WI38 (cell line): Measurements from ENCODE around the gene PPM1N.

Experiments used
- H3K4me3 ChIP-seq: 2 replicates; pipeline ENCODE4 v1.5.1; 2011; ENCODE audit warnings: low read depth, mild to moderate bottlenecking, control low read depth, low read length
- TF ChIP-seq, protein P1 (sequence below): IDR thresholded peaks from 2 replicates; pipeline ENCODE4 v1.5.1; 2012; ENCODE audit warnings: low read depth, mild to moderate bottlenecking, control low read depth, low read length

The PPM1N gene

DNA sequence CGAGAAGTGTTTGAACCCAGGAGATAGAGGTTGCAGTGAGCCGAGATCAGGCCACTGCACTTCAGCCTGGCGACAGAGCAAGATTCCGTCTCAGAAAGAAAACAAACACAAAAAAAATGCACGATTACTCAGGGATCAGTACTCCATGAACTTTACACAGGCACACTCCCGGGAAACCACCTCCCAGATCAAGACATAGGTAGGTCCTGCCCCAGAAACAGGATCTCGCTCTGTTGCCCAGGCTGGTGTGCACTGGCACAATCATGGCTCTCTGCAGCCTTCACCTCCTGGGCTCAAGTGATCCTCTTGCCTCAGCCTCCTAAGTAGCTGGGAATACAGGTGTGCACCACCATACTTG, 20.2 kb downstream of the PPM1N start:
- TF ChIP-seq, protein P1, sequence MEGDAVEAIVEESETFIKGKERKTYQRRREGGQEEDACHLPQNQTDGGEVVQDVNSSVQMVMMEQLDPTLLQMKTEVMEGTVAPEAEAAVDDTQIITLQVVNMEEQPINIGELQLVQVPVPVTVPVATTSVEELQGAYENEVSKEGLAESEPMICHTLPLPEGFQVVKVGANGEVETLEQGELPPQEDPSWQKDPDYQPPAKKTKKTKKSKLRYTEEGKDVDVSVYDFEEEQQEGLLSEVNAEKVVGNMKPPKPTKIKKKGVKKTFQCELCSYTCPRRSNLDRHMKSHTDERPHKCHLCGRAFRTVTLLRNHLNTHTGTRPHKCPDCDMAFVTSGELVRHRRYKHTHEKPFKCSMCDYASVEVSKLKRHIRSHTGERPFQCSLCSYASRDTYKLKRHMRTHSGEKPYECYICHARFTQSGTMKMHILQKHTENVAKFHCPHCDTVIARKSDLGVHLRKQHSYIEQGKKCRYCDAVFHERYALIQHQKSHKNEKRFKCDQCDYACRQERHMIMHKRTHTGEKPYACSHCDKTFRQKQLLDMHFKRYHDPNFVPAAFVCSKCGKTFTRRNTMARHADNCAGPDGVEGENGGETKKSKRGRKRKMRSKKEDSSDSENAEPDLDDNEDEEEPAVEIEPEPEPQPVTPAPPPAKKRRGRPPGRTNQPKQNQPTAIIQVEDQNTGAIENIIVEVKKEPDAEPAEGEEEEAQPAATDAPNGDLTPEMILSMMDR = no peak
- no peak overlapping the region for H3K4me3 ChIP-seq

DNA sequence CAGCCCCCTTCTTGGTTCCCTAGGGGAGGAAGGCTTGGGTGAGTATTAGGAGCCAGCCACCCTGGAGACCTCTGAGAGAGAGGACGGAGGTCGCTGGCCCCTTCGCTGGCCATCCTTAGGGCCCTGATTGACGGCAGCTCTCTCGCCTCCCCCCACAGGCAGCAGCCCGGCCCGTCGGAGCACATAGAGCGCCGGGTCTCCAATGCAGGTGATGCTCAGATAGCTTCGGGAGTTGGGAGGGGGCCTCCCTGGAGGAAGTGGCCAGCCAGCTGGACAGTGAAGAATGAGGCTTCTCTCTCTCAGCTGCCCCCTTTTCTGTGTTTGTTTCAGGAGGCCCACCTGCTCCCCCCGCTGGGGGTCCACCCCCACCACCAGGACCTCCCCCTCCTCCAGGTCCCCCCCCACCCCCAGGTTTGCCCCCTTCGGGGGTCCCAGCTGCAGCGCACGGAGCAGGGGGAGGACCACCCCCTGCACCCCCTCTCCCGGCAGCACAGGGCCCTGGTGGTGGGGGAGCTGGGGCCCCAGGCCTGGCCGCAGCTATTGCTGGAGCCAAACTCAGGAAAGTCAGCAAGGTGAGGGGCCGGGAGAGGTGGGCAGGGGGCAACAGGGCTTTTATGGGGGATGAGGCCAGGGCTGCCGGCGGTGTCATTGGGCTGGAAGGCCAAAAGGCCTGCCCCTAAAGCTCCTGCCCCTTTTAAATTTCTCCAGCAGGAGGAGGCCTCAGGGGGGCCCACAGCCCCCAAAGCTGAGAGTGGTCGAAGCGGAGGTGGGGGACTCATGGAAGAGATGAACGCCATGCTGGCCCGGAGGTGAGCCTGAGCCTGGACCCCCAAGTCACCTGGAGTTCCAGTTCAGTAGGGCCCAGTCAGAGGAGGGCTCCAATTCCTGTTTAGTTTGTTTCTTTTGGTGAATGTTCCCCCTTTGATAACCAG, 24.0 kb downstream of the PPM1N start:
- TF ChIP-seq, protein P1 = no peak

DNA sequence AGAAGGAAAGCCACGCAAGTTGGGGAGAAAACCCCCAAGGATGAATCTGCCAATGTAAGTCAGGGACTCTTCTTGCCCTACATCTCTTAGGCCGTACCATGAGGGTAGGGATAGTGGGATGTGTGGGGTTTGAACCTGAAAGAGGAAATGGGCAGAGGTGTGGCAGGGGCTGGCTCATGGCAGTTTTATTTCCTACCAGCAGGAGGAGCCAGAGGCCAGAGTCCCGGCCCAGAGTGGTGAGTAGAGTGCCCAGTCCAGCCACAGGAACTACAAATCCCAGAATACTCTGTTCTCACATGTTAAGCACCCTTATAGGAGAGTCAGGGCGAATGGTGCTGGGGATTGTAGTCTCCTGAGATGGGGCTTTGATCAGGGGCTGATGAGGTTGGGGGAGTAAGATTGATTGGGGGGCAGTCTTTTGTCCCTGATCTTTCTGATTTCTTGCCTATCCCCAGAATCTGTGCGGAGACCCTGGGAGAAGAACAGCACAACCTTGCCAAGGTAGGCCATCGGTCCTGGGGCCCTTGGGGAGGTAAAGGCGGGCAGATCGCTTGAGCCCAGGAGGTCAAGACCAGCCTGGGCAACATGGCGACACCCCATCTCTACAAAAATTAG, 25.5 kb downstream of the PPM1N start:
- TF ChIP-seq, protein P1 = peak; percentile 91
- no peak overlapping the region for H3K4me3 ChIP-seq

More for the DNA sequence above, 24.0 kb downstream of the PPM1N start:
- no peak overlapping the region for H3K4me3 ChIP-seq

DNA sequence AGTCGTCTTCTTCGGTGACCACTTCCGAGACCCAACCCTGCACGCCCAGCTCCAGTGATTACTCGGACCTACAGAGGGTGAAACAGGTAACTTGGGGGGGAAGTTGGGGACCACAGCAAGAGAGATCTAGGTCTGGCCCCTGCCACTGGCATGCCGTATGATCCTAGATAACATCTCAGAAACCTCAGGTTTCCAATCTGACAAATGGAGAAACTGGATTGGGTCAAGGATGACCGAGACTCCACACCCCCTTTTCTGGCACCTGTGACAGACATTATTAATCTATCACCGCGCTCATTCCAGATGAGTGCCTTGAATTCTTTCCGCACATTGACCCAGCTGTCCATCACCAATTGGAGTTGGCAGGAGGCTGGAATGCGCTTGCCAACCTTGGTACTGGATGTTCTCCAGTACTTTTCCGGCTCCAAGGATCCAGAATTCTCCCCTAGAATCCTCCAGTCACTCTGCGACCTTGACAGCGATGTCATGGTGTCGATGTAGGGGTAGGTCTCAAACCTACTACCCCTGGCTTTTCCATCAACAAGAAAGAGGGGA, 26.4 kb downstream of the PPM1N start:
- TF ChIP-seq, protein P1 = no peak
- H3K4me3 ChIP-seq = no peak overlapping the region

DNA sequence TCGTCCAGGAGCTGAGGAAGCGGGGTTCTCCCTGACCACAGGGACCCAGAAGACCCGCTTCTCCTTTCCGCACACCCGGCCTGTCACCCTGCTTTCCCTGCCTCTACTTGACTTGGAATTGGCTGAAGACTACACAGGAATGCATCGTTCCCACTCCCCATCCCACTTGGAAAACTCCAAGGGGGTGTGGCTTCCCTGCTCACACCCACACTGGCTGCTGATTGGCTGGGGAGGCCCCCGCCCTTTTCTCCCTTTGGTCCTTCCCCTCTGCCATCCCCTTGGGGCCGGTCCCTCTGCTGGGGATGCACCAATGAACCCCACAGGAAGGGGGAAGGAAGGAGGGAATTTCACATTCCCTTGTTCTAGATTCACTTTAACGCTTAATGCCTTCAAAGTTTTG, 27.9 kb downstream of the PPM1N start:
- H3K4me3 ChIP-seq = no peak overlapping the region
- TF ChIP-seq, protein P1 = no peak

DNA sequence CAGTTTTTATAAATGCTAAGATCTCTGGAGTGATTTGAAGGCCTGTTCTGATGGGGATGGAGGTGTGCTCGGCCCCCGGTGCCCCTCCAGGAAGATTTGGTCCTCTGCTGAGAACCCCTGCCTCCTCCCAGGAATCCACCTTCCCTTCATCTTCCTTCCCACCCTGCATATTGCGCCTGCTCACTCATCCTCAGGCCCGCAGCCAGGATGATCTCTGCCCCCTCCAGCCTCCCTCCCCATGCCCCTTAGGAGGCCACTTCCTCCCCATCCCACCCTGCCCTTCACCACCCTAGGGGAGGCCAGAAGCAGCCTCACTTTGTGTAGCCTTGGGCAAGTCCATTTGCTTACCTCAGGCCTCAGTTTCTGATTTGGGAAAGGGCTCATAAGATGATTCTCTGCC, 28.7 kb downstream of the PPM1N start:
- TF ChIP-seq, protein P1 = no peak
- no peak overlapping the region for H3K4me3 ChIP-seq

DNA sequence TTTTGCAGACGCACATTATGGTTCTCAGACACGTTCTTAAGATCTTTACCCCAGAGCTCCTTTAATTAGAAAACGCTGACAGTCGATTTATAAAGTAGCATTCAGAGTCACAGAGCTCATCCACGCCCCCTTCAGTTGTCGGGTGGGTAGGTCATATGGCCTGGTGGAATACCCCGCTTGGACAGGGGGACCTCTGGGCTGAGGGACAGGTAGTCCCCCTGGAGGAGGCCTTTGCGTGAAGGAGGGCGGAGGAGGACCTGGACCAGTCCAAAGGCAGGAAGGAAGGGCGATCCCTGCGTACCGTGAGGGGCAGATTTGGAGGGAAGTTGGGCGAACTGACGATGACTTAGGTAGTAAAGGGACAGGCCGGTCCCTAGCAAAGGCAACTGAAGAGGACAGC, 29.5 kb downstream of the PPM1N start:
- H3K4me3 ChIP-seq = no peak overlapping the region
- TF ChIP-seq, protein P1 = no peak
